GM23248 (cell line): ENCODE data around the gene MSRB3.

ENCODE experiments used
- EZH2 ChIP-seq: fragments of 200-600 bp; sonication (generic); IDR thresholded peaks from 2 replicates; pipeline ENCODE4 v1.6.1; 2018; ENCODE audit warnings: antibody characterized with exemption, mild to moderate bottlenecking; ENCODE audit not compliant: insufficient read depth, poor library complexity, severe bottlenecking
- EZH2phosphoT487 ChIP-seq: fragments of 200-600 bp; sonication (generic); IDR thresholded peaks from 2 replicates; pipeline ENCODE4 v1.6.1; 2018; ENCODE audit warnings: antibody characterized with exemption, moderate library complexity, mild to moderate bottlenecking, low read depth; ENCODE audit not compliant: insufficient read depth

DNA sequence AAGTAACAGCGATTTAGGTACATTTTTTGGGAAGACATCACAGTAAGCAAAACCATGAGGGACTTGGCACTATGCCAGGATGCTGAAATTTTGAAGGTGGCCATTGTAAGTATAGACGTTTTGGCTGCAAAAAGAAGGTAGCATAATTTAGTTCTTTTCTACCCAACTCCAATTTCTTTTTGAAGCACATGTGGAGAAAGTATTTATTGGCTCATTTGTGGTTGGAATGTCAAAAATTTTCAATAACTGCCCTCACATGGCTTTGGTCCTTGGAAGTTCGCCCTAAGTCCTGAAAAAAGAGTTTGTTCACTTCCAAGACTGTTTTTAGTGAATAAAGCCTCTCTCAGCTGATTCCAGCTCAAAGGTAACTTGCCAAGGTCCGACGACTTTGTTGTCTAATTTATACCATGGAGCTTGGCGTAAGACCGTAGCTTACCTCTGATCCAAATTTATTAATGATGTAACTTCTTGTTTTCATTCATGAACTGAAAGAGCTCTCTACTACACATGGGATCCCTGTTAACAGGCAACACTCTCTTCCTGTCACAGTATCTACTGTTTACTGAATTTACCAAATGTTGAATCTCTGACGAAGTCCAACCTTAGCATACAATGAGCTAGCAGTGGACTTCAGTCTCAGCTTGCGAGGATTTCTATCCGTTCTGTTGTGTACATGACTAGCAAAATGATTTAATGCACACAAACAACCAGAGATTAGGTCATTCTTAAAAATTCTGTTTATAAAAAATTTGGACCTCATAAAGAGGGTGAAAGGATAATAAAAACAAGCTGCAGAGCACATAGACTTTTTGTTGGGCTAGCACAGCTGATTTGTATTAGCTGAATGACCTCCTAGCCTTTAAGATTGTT is 49.0 kb downstream of the MSRB3 start:
- no peak for TF ChIP-seq EZH2phosphoT487
- no peak for TF ChIP-seq EZH2
